Retina (tissue), 1 donor: ENCODE data around the gene CNTNAP4.
A peak's percentile ranks its signal among the peaks of the same experiment; 100 is the strongest.

ENCODE experiments used
- DNase-seq: peaks from one replicate; pipeline ENCODE4 v3.0.0-alpha.2; 2016

Gene CNTNAP4

GRCh38 chr16:76309639-76310335, 32.6 kb downstream of the CNTNAP4 start:
- no peak for DNase-seq

- no peak for DNase-seq
Observed at GRCh38 chr16:76311260-76311659, 34.1 kb downstream of the CNTNAP4 start.

GRCh38 chr16:76318565-76318964, 41.4 kb downstream of the CNTNAP4 start:
- no peak for DNase-seq

GRCh38 chr16:76329106-76329505, 51.9 kb downstream of the CNTNAP4 start:
- no peak for DNase-seq

- no peak for DNase-seq
Observed at GRCh38 chr16:76335180-76335974, 58.2 kb downstream of the CNTNAP4 start.

GRCh38 chr16:76336112-76336511, 58.9 kb downstream of the CNTNAP4 start:
- no peak for DNase-seq

- no peak for DNase-seq
Observed at GRCh38 chr16:76338472-76338871, 61.3 kb downstream of the CNTNAP4 start.

GRCh38 chr16:76343769-76344168, 66.6 kb downstream of the CNTNAP4 start:
- no peak for DNase-seq

GRCh38 chr16:76345163-76345661, 68.0 kb downstream of the CNTNAP4 start:
- DNase-seq = no peak

GRCh38 chr16:76346210-76346609, 69.0 kb downstream of the CNTNAP4 start:
- DNase-seq = no peak

- no peak for DNase-seq
Observed at GRCh38 chr16:76351441-76351840, 74.2 kb downstream of the CNTNAP4 start.

GRCh38 chr16:76360404-76360803, 83.2 kb downstream of the CNTNAP4 start:
- DNase-seq = peak; percentile 17

GRCh38 chr16:76370344-76370743, 93.1 kb downstream of the CNTNAP4 start:
- no peak for DNase-seq

GRCh38 chr16:76371441-76371840, 94.2 kb downstream of the CNTNAP4 start:
- no peak for DNase-seq

- DNase-seq = no peak
Observed at GRCh38 chr16:76373998-76374397, 96.8 kb downstream of the CNTNAP4 start.

GRCh38 chr16:76376988-76377387, 99.8 kb downstream of the CNTNAP4 start:
- DNase-seq = no peak

- DNase-seq = no peak
Observed at GRCh38 chr16:76378020-76378419, 100.8 kb downstream of the CNTNAP4 start.

GRCh38 chr16:76381096-76381495, 103.9 kb downstream of the CNTNAP4 start:
- DNase-seq = no peak

GRCh38 chr16:76385601-76386230, 108.5 kb downstream of the CNTNAP4 start:
- no peak for DNase-seq

GRCh38 chr16:76386784-76387183, 109.6 kb downstream of the CNTNAP4 start:
- DNase-seq = no peak

- no peak for DNase-seq
Observed at GRCh38 chr16:76387994-76388393, 110.8 kb downstream of the CNTNAP4 start.

GRCh38 chr16:76389126-76389525, 111.9 kb downstream of the CNTNAP4 start:
- DNase-seq = no peak

- no peak for DNase-seq
Observed at GRCh38 chr16:76390476-76390875, 113.3 kb downstream of the CNTNAP4 start.

- DNase-seq = no peak
Observed at GRCh38 chr16:76396977-76397376, 119.8 kb downstream of the CNTNAP4 start.
